Measurements from ENCODE around the gene TREML1. TPM values are rescaled to one million over a fixed set of nuclear protein-coding genes. Genes with fewer than 3 reads are reported as not detected.
"Not testable (repeated sequence)": the region's sequence is repeated elsewhere in the genome, so short reads cannot be mapped to it uniquely, and the experiment has no call there.

The TREML1 gene
- 0.41 TPM for total RNA-seq

GRCh38 chr6:41153992-41154625 lies at the start of gene TREML1:
TREML1 (minus strand) TSS chr6:41154347; CDS start chr6:41154288, 59 bp downstream.
- FAIRE-seq (no peak), DNase-seq (ENCODE audit: low spot score in 2 of 2) (no peak)

GRCh38 chr6:41201764-41202173 lies 47.6 kb upstream of the TREML1 start:
- FAIRE-seq (no peak), DNase-seq (ENCODE audit: low spot score in 2 of 2) (no peak)

DNA sequence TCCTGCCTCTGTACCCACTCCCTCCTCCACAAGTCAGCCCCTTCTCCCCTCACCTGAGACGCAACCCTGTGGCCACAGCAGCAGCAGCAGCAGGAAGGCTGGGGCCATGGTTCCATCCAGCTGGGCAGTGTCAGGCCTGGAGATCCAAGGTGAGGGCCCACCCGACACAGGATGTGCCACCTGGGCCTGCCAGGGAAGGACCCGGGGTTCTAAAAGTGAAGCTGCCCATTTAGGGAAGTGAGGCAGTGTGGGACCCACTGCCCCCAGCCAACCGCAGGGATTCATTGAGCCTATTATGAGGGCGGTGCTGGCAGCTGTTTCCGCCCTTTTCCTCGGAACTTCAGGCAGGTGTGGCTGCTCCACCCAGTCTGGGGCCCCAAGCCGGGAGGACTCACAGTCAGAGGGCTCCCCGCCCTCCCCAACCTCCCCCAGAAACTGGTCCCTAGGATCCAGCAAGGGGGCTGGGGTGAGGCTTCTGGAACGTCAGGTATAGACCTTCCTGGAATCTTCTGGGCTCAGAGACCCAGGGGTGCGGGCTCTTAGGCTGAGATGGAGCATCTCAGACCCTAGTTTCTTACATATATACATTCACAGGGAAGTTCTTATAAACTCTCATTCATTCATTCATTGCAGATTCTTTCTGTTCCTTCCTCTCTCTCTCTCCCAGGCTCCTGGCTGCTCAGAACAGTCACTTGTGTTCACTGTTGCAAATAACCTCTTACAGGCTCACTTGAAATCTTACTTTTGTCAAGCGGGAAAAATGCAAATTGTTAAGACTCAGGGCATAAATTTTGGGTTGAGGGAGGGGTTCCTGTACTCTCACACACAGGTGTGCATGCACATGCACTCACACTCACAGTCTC lies 47.0 kb upstream of the TREML1 start, which contains the start of gene TREML2:
TREML2 (minus strand) TSS at position 249 of the 863 bp plus-strand sequence; CDS start at position 108, 141 bp downstream.
- FAIRE-seq (no peak), DNase-seq (ENCODE audit: low spot score in 2 of 2) (no peak)

DNA sequence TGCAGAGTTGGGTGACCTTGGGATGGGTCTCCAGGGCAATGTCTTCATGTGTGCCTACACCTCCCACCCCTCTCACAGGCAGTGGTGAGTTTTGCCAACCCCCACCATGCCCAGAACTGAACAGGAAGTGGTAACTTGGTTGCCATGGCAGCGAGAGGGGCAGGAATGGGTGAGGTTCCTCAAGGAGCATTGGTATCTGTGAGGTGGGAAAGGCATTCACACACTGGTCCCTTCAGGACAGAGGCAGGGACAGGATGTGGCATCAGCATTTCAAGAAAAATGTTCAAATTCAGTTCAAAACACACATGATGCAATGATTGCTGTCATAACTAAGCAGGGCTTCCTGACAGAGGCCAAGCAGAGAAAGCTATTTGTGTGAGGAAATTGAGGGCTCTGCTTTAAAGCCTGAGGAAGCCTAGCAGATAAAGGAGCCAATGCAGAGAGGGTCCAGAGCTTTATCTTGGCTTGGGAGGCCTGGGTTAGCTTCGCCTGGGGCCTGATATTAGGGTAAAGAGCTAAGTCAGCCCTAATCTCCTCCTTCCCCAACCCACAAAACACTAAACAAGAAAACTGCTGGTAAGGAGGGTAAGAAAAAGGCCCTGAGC lies 46.3 kb upstream of the TREML1 start:
- DNase-seq (ENCODE audit: low spot score in 2 of 2) (no peak), FAIRE-seq (no peak)

- FAIRE-seq: no peak
- no peak for DNase-seq (ENCODE audit: low spot score in 2 of 2)
Measured at GRCh38 chr6:41199552-41200246, 45.6 kb upstream of the TREML1 start.

GRCh38 chr6:41197234-41197633 lies 43.1 kb upstream of the TREML1 start:
- DNase-seq (ENCODE audit: low spot score in 2 of 2): no peak
- no peak for FAIRE-seq

- FAIRE-seq: no peak
Measured at GRCh38 chr6:41194386-41194785, 40.2 kb upstream of the TREML1 start.

GRCh38 chr6:41193884-41194283 lies 39.7 kb upstream of the TREML1 start:
- no peak for FAIRE-seq
- DNase-seq (ENCODE audit: low spot score in 2 of 2): no peak

More at GRCh38 chr6:41194386-41194785, 40.2 kb upstream of the TREML1 start:
- DNase-seq (ENCODE audit: low spot score in 2 of 2): no peak

GRCh38 chr6:41193171-41193734 lies 39.1 kb upstream of the TREML1 start:
- no peak for DNase-seq (ENCODE audit: low spot score in 2 of 2)
- FAIRE-seq: no peak

- FAIRE-seq (no peak), DNase-seq (ENCODE audit: low spot score in 2 of 2) (no peak)
Measured at GRCh38 chr6:41191569-41191968, 37.4 kb upstream of the TREML1 start.

DNA sequence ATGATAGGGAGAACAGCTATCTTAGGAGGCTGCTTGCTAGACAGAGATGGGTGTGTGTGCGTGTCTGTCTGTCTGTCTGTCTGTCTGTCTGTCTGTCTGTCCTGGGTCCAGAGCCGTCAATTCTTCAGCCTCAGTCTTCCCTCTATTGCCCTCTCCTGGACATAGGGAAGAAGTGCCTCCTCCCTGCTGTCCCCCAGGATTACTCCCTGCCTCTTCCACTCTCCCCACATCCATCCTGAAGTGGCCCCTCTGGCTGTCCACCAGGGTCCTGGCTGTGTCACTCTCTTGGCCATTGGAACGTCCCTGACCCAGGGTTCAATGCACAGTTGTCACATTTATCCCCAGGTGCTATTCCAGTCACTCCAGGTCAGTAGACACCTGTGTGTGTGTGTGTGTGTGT lies 36.6 kb upstream of the TREML1 start:
- no peak for DNase-seq (ENCODE audit: low spot score in 2 of 2)
- no peak for FAIRE-seq

- DNase-seq (ENCODE audit: low spot score in 2 of 2) (no peak), FAIRE-seq (no peak)
Measured at GRCh38 chr6:41189967-41190366, 35.8 kb upstream of the TREML1 start.

GRCh38 chr6:41189046-41189445 lies 34.9 kb upstream of the TREML1 start:
- not testable (repeated sequence) for DNase-seq (ENCODE audit: low spot score in 2 of 2); FAIRE-seq

GRCh38 chr6:41187924-41188886 lies 34.1 kb upstream of the TREML1 start:
- DNase-seq (ENCODE audit: low spot score in 2 of 2) (no peak), FAIRE-seq (no peak)

- DNase-seq (ENCODE audit: low spot score in 2 of 2) (no peak), FAIRE-seq (no peak)
Measured at GRCh38 chr6:41186031-41186562, 31.9 kb upstream of the TREML1 start.

GRCh38 chr6:41184761-41185160 lies 30.6 kb upstream of the TREML1 start:
- FAIRE-seq: no peak

GRCh38 chr6:41182069-41183034 lies 28.2 kb upstream of the TREML1 start:
- DNase-seq (ENCODE audit: low spot score in 2 of 2): no peak
- no peak for FAIRE-seq

More at GRCh38 chr6:41184761-41185160, 30.6 kb upstream of the TREML1 start:
- DNase-seq (ENCODE audit: low spot score in 2 of 2): no peak

- DNase-seq (ENCODE audit: low spot score in 2 of 2): no peak
- no peak for FAIRE-seq
Measured at GRCh38 chr6:41181566-41181965, 27.4 kb upstream of the TREML1 start.

Measured in frontal cortex (tissue), 4 donors.